ENCODE measurements around the gene RANBP9.
A peak's percentile ranks its signal among the peaks of the same experiment; 100 is the strongest.

The RANBP9 gene

GRCh38 chr6:13648850-13649249 is 62.8 kb downstream of the RANBP9 start:
- DNase-seq: no peak

DNA sequence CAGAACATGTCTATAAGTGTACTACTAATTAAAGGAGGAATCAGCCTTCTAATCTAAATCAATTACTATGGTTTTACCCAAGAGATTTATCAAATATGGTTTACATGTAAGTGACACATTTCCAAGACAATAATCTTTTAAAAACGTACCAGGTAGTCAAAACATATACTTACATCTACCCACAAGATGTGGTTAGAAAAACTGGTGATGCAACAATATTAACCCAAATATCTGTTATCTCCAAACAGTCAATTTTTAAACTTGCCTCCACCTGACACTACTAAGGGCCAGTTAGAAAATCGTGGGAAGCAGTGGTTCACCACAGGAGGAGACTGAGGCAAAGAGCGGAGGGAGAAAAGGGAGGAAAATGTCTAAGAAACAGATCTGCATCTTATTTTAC is 68.5 kb downstream of the RANBP9 start:
- DNase-seq: no peak

- no peak for DNase-seq
Measured at GRCh38 chr6:13641315-13641714, 70.3 kb downstream of the RANBP9 start.

- DNase-seq: no peak
Measured at GRCh38 chr6:13638626-13639025, 73.0 kb downstream of the RANBP9 start.

DNA sequence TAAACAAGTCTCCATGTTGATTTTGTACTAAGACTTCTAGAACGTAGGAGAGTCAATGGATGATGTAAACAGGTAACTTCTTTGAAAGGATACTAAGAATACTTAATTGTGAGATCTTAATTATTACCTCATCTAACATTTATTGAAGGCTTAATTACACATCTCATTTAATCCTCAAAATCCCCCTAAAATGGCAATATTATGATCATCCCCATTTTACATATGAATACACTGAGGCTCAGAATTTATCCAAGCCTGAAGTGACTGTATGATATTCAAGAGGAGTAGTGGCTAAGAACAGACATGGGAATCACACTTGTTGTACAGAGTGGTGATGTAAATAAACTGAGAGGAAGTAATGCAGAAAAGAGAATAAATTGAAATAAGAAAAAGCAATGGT is 73.6 kb downstream of the RANBP9 start:
- no peak for DNase-seq

GRCh38 chr6:13635948-13636658 is 75.5 kb downstream of the RANBP9 start:
- no peak for DNase-seq

GRCh38 chr6:13633343-13633742 is 78.3 kb downstream of the RANBP9 start:
- DNase-seq: no peak

DNA sequence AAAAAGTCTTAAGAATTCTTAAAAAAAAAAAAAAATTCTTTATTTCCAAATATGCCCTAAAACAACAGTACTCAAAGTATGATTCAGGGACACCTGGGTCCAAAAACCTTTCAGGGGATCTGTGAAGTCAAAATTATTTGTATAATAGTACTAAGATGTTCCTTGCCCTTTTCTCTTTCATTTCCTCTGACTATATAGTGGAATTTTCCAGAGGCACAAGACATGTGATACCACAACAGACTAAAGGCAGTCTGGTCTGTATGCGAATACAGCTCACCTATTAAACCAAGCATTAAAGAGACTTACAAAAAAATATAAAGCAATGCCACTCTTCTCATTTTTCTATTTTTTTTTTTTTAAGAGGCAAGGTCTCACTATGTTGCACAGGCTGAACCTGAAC is 81.1 kb downstream of the RANBP9 start:
- no peak for DNase-seq

- DNase-seq: no peak
Measured at GRCh38 chr6:13629459-13630116, 82.0 kb downstream of the RANBP9 start.

DNA sequence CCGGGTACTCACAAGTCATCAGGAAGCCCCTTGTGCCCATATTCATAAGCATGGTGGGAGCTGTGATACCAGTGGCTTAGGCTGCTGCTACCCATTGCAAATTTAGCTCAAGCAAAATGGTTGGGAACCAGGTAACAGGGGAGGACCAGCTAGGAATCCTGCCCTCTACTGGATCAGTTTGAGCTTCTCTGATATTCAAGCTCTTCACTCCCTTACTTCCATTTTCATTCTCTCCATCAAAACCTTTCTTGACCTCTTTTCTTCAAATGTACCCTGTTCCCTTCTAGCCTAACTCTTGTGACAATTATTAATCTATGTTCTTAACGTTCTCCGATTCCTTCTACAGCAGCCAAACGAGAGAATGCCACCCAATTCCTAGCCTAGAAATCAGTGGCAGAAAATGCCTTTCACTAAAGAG is 86.8 kb downstream of the RANBP9 start:
- peak; percentile 52 for DNase-seq

GRCh38 chr6:13617066-13617465 is 94.6 kb downstream of the RANBP9 start:
- no peak for DNase-seq

GRCh38 chr6:13615792-13616120 is 95.9 kb downstream of the RANBP9 start:
- peak; percentile 48 for DNase-seq

DNA sequence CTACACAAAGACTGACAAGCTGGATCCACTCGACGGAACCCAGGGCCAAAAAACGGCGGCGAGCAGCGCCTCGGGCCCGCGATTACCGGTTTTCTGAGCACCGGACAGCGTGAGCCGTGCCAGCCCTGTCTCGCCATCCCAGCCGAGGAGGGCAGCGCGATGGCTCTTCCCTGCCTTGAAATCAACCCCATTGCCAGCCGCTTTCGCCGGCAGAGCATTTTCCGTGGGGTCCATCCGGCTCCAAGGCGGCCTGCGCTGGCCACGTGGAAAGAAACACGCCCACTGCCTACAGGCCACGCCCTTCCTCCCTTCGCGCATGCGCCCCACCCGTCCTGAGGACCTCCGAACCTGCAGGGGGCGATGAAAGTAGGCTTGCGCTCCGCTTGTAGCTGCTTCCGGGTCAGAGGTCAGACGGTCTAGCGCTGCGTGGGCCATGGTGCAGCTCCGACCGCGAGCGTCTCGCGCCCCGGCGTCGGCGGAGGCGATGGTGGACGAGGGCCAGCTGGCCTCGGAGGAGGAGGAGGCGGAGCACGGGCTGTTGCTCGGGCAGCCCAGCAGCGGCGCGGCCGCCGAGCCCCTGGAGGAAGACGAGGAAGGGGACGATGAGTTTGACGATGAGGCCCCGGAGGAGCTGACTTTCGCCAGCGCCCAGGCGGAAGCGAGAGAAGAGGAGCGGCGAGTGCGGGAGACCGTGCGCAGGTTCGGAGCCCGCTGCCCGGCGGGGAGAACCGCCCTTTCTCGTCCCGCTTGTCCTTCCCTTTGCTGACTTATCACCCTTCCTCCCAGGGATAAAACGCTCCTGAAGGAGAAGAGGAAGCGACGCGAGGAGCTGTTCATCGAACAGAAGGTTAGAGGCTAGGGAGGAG is 96.5 kb downstream of the RANBP9 start, which contains the start of gene NOL7:
Gene NOL7, plus strand, starts transcription at position 410 of the 866 bp plus-strand sequence. Its CDS starts 24 bp downstream, at position 434.
- DNase-seq: peak; percentile 98

GRCh38 chr6:13614126-13614925 is 97.3 kb downstream of the RANBP9 start:
- no peak for DNase-seq

DNA sequence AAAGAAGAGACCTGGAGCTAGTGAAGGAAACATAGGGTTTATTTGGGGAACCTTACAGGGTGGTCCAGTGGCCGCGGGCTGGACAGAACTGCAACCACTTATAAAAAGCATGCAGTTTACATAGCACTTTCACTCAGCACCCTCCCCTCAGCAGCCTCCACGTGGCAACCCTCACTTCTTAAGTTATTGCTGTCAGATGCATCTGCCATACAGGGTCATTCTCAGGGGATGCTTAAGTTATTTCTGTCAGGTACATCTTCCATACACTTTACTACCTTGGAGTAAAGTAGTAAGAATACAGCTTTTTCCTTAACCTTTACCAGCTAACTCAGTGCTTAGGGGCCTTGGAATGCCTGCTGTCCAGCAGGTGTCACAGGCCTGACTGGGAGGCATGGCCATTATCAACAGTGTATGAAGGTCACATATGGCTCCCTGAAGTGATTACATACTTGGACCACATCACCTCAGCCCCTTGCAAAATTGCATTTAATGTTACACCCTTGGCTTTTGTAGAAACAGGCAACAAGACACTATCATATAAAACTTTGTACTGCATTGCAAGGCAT is 98.5 kb downstream of the RANBP9 start:
- DNase-seq: no peak

DNA sequence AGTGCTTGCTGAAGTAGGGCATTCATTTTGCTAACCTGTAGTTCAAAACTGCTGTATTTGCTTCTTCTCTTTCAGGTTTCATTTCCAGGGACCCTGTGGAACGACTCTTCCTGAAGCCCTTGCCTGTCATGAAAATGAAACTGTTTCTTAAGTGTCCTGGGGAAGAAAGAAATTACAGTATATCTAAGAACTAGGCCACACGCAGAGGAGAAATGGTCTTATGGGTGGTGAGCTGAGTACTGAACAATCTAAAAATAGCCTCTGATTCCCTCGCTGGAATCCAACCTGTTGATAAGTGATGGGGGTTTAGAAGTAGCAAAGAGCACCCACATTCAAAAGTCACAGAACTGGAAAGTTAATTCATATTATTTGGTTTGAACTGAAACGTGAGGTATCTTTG is 99.9 kb downstream of the RANBP9 start:
- DNase-seq: no peak

DNA sequence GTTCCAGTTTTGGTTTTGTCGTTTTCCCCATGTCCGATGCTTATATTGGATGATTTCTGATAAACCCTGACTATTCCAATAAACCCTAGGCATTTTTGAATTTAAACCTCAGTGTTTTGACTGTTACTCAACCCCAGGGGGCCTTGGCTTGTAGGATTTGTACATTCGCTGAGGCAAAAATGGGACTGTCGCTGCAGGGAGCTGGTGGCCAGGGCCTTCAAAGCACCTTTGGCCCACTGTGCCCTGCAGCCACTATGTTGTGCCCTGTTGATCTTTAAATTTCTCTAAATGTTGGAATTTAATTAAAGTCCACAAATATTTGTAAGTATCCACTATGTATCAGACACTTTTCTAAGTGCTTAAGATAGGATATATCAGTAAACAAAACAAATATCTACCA is 106.0 kb downstream of the RANBP9 start:
- no peak for DNase-seq

- no peak for DNase-seq
Measured at GRCh38 chr6:13604546-13605416, 106.9 kb downstream of the RANBP9 start.

- DNase-seq: no peak
Measured at GRCh38 chr6:13604135-13604534, 107.5 kb downstream of the RANBP9 start.

GRCh38 chr6:13600036-13600435 is 111.6 kb downstream of the RANBP9 start:
- DNase-seq: no peak

DNA sequence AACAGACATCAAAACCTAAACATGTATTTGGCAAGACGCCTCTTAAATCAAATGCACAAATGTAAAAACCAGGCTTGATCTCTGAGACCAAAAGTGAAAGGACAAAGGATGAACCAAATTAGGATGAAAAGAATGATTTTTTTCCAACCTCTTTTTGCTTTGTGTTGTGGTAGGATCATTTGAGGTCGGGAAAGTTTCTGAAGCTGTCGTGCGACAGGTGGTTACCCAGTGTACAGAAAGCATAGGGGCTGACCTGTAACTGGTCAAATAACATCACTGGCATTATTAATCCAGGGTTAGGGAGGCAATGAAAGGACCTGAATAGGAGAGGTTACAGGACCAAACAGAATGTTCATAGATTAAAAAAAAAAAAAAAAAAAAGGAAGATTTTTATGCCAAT is 114.6 kb downstream of the RANBP9 start:
- DNase-seq: no peak

DNA sequence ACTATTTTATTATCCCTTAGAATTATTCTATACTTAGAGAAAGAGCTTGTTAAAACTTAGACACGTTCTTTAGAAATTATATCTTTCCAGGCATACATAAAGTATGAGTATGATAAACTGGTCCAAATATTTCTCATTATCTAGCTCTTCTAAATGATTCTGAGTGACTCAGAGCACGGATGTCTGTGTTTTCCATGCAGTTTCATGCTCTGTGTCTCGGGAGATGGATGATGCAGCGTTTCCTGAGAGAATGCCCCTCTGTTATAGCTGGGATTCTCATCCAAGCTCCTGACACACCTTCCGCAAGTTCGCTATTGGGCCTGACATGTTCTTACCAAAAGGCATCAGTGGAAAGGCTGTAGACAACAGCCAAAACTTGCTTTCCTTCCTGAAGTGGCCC is 117.9 kb downstream of the RANBP9 start:
- DNase-seq: no peak

Data from activated CD4-positive, alpha-beta T cell treated with anti-CD3 and anti-CD28 coated beads, Interleukin-2, amount 50 U/mL, for 16 hours (primary cell).